Ectodermal cell (in vitro differentiated cells): Measurements from ENCODE around the gene TRIM34.
"Not testable (repeated sequence)": the region's sequence is repeated elsewhere in the genome, so short reads cannot be mapped to it uniquely, and the experiment has no call there.

Experiments
- H3K27ac ChIP-seq: 2 replicates; pipeline ENCODE4 v1.7.0; 2013; ENCODE audit warnings: mild to moderate bottlenecking, low read depth, low read length; ENCODE audit not compliant: insufficient read depth, poor library complexity, severe bottlenecking
- H3K27me3 ChIP-seq: 2 replicates; pipeline ENCODE4 v1.7.0; 2013; ENCODE audit warnings: mild to moderate bottlenecking, low read length; ENCODE audit not compliant: insufficient read depth, control insufficient read depth, poor library complexity, severe bottlenecking
- H3K36me3 ChIP-seq: one replicate; pipeline ENCODE4 v1.7.0; 2013; ENCODE audit warnings: low read length; ENCODE audit not compliant: control insufficient read depth, insufficient read depth
- H3K4me1 ChIP-seq: one replicate; pipeline ENCODE4 v1.7.0; 2013; ENCODE audit warnings: low read length; ENCODE audit not compliant: control insufficient read depth, insufficient read depth
- H3K4me3 ChIP-seq: 2 replicates; pipeline ENCODE4 v1.7.0; 2013; ENCODE audit warnings: low read depth, low read length, control low read depth; ENCODE audit not compliant: insufficient read depth
- H3K9me3 ChIP-seq: 2 replicates; pipeline ENCODE4 v1.7.0; 2013; ENCODE audit warnings: mild to moderate bottlenecking, low read length, moderate library complexity; ENCODE audit not compliant: control insufficient read depth
- WGBS, 2 experiments: methylation state at CpG; one replicate each; pipeline ENCODE4 v1.1.7; 2013; ENCODE audit warnings: missing lambda C conversion rate in 2 of 2; 5-methylcytosine and 5-hydroxymethylcytosine counted together

TRIM34 gene

DNA sequence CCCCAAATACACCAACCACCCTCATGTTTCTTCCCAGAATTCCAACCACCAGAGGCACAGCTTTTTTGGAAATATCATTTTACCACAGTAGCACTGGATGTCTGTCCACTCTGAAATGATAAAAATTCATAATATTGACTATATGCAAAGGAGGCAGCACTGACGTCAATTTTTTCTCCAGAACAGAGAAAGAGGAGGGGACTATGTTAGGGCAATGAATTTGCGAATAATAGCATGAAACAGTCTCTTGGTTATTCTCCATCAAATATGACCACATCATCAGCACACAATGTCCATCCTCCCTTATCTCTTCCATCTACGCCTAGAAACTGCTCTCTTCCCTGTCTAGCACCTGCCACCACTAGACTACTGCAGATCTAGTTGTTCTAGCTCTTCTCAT, 21.3 kb downstream of the TRIM34 start:
- H3K27me3 ChIP-seq, result no peaks in the 10 kb centered on the region
- no peak overlapping the region for H3K27ac ChIP-seq
- H3K36me3 ChIP-seq, result no peaks in the 10 kb centered on the region
- H3K4me1 ChIP-seq, result no peaks in the 10 kb centered on the region
- H3K4me3 ChIP-seq, result no peak overlapping the region
- 91 to 99% methylated on average over 3 of the region's 3 CpGs for WGBS, 2 experiments
- H3K9me3 ChIP-seq, result no peaks in the 10 kb centered on the region

- no peak overlapping the region for H3K27ac ChIP-seq
- no peaks in the 10 kb centered on the region for H3K36me3 ChIP-seq
- no peaks in the 10 kb centered on the region for H3K9me3 ChIP-seq
- no peaks in the 10 kb centered on the region for H3K4me1 ChIP-seq
- H3K27me3 ChIP-seq, result no peaks in the 10 kb centered on the region
- no peak overlapping the region for H3K4me3 ChIP-seq
- 85 to 97% methylated on average over 3 to 4 of the region's 4 CpGs for WGBS, 2 experiments
These were observed 30.7 kb downstream of the TRIM34 start for GRCh38 chr11:5655474-5655873.

DNA sequence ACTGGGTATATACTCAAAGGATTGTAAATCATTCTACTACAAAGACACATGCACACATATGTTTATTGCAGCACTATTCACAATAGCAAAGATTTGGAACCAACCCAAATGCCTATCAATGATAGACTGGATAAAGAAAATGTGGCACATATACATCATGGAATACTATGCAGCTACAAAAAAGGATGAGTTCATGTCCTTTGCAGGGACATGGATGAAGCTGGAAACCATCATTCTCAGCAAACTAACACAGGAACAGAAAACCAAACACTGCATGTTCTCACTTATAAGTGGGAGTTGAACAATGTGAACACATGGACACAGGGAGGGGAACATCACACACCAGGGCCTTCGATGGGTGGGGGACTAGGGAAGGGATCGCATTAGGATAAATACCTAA, 32.2 kb downstream of the TRIM34 start:
- not testable (repeated sequence) for H3K27me3 ChIP-seq, H3K4me1 ChIP-seq, H3K36me3 ChIP-seq, H3K4me3 ChIP-seq, H3K27ac ChIP-seq, H3K9me3 ChIP-seq
- WGBS, 2 experiments, result 95 to 96% methylated on average over 2 of the region's 2 CpGs

DNA sequence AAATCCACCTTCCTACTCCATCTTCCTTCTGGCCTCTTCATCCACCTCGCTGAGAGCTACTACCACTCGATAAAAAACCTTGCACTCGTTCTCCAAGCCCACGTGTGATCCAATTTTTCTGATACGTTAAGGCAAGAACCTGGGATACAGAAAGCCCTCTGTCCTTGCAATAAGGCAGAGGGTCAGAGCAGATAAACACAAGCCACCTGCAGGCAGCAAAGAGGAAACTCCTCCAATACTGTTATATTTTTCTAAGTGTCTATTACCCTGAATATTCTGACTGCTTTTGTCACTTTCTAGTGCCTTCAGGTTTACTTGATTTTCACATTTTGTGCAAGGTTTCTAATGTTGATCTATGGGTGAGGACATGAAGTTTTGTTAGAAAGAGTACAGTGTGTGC, 33.5 kb downstream of the TRIM34 start:
- Histone ChIP-seq H3K4me3 (no peak overlapping the region), H3K9me3 (no peaks in the 10 kb centered on the region), H3K4me1 (no peaks in the 10 kb centered on the region), H3K27me3 (no peaks in the 10 kb centered on the region), H3K36me3 (no peaks in the 10 kb centered on the region), H3K27ac (no peak overlapping the region)
- 89 to 93% methylated on average over 5 of the region's 5 CpGs for WGBS, 2 experiments

DNA sequence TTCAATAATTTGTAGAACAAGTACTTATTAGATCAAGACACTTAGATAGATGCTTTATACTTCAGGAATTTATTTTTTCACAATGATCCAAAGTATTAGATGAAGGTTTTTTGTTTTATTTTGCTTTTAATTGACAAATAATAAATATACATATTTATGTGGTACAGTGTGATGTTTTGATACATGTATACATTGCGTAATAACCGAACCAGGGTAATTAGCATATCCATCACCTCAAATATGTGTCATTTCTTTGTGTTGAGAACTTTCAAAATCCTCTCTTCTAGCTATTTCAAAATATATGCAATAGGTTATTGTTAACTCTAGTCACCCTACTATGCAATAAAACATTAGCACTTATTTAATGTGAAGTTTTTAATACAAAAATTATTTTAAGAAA, 38.7 kb downstream of the TRIM34 start:
- Histone ChIP-seq H3K4me3 (no peak overlapping the region), H3K9me3 (no peaks in the 10 kb centered on the region), H3K27me3 (no peaks in the 10 kb centered on the region), H3K36me3 (no peaks in the 10 kb centered on the region), H3K4me1 (no peaks in the 10 kb centered on the region), H3K27ac (no peak overlapping the region)
- no CpG with 5 or more reads among the region's 2 CpGs for WGBS, 2 experiments

DNA sequence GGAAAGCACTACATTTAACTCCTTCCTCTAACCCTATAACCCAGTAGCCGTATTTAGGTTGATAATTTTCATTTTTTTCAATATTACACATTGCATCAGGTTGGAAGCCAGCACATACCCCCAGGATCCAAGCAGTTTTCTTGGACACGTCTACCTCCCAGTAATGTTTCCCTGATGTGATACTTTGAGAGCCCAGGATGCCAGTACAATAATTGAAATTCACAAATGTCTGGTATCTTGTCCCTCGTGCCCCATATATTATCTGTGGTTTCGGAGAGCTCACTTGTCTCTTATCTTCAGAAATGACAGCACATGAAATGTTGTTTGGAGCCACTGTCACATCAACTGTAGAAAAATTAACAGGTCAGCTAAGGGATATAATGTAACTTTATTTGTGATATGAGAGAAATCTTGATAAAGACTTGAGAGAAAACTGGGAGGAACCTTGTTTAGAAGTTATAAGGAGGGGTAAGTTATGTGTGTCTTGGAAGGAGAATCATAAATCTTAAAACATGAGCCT, 40.3 kb downstream of the TRIM34 start:
- WGBS, 2 experiments, result 92 to 95% methylated on average over 4 of the region's 4 CpGs
- no peaks in the 10 kb centered on the region for H3K9me3 ChIP-seq
- no peaks in the 10 kb centered on the region for H3K4me1 ChIP-seq
- no peak overlapping the region for H3K27ac ChIP-seq
- no peaks in the 10 kb centered on the region for H3K36me3 ChIP-seq
- H3K27me3 ChIP-seq, result no peaks in the 10 kb centered on the region
- H3K4me3 ChIP-seq, result no peak overlapping the region

- H3K27me3 ChIP-seq, result no peaks in the 10 kb centered on the region
- WGBS, 2 experiments, result 93 to 94% methylated on average over 5 of the region's 5 CpGs
- H3K36me3 ChIP-seq, result no peaks in the 10 kb centered on the region
- H3K27ac ChIP-seq, result no peak overlapping the region
- H3K4me1 ChIP-seq, result no peaks in the 10 kb centered on the region
- H3K9me3 ChIP-seq, result no peaks in the 10 kb centered on the region
- H3K4me3 ChIP-seq, result no peak overlapping the region
These were observed 41.1 kb downstream of the TRIM34 start for GRCh38 chr11:5665746-5666401.

DNA sequence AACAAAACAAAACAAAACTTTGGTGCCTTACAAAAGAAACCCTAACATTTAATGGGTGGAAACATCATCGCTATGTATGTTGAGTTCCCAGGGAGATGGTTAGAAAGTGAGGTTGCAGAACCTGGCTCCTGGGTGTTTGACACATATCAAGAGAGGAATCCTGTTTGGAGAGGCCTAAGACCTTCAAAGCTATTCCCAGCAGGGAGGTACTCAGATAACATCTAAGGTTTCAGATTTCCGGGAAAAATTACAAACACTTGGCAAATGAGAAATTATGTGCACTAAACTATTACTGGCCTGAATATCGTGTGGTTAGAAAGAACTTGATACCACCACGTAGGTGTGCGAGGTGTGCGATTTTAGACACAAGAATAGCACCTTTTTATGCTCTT, 41.6 kb downstream of the TRIM34 start:
- Histone ChIP-seq H3K36me3 (no peaks in the 10 kb centered on the region), H3K4me3 (no peak overlapping the region), H3K27me3 (no peaks in the 10 kb centered on the region), H3K27ac (no peak overlapping the region), H3K9me3 (no peaks in the 10 kb centered on the region), H3K4me1 (no peaks in the 10 kb centered on the region)
- 94 to 97% methylated on average over 6 of the region's 6 CpGs for WGBS, 2 experiments

DNA sequence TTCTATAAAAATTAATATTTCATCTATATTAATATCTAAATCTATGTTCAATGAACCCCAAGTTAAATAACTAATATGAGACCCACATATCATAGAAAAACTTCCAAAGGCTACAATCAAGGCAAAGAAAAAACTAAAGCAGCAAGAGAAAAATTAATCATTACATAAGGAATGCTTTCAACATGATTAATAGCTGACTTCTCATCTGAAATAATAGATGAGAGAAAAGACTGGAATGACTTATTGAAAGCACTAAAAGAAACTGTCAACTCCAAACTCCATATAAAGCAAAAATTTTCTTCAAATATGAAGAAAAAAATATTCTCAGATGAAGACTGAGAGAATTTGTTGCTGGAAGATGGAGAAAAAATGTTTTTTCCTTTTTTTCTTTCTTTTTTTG, 47.0 kb downstream of the TRIM34 start:
- Histone ChIP-seq H3K4me1 (no peaks in the 10 kb centered on the region), H3K36me3 (no peaks in the 10 kb centered on the region), H3K27me3 (no peaks in the 10 kb centered on the region), H3K27ac (no peak overlapping the region), H3K9me3 (no peaks in the 10 kb centered on the region), H3K4me3 (no peak overlapping the region)

DNA sequence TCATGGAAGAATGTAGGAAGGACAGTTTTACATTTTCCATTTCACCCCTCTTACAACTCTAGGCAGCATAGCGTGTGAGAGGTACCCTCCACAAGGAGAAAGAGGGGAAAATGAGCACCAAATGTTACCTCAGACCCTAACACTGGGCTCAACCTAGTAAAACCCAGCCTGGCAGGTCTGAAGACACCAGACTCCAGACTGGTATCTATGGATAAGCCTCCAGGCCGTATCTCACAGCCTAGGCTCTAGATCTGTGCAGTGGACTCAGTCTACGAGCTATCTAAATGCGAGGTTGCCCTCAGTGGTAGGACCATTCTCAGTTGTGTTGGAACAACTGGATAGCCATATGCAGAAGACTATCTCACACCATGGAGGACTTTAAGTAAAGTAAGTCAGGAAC, 49.6 kb downstream of the TRIM34 start:
- H3K36me3 ChIP-seq, result peaks cover 13% of the 10 kb centered on the region
- H3K4me1 ChIP-seq, result no peaks in the 10 kb centered on the region
- 96 to 98% methylated on average over 4 of the region's 4 CpGs for WGBS, 2 experiments
- no peak overlapping the region for H3K27ac ChIP-seq
- H3K27me3 ChIP-seq, result no peaks in the 10 kb centered on the region
- no peak overlapping the region for H3K4me3 ChIP-seq
- no peaks in the 10 kb centered on the region for H3K9me3 ChIP-seq

DNA sequence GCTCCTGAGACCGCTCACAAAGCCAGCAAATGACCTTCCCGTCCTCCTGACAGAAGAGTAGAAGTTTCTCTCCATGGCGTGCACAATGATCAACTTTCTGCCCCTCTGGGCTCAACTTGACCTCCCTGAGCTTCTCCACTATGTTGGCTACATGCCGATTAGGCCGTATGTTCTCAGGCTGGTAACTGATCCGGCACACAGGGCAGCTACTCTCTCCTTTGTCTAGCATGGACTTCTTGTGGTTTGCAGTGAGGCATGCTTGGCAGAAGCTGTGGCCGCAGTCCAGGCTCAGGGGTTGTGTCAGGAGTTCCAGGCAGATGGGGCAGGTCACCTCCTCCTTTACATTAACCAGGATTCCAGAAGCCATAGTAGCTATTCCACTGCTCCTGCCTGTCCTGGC, 55.0 kb downstream of the TRIM34 start:
- Histone ChIP-seq H3K27me3 (no peaks in the 10 kb centered on the region), H3K27ac (no peak overlapping the region), H3K36me3 (peaks cover 13% of the 10 kb centered on the region), H3K4me3 (no peak overlapping the region), H3K4me1 (peaks cover 5% of the 10 kb centered on the region), H3K9me3 (no peaks in the 10 kb centered on the region)
- 94 to 96% methylated on average over 7 of the region's 7 CpGs for WGBS, 2 experiments
